Keratinocyte (primary cell): ENCODE data around the gene OR13C9. TPM values are rescaled to one million over a fixed set of nuclear protein-coding genes. Genes with fewer than 3 reads are reported as not detected.
"Not testable (repeated sequence)": the region's sequence is repeated elsewhere in the genome, so short reads cannot be mapped to it uniquely, and the experiment has no call there.

Experiments
- DNase-seq: peaks from one replicate; pipeline ENCODE4 v3.0.0-alpha.2; 2011; ENCODE audit warnings: low read depth, missing footprints, low spot score
- FAIRE-seq: peaks from 2 replicates; lab custom pipeline; 2011; peaks lifted over from hg19 to GRCh38; lab: Jason Lieb, UNC
- H2AFZ ChIP-seq: 2 replicates; pipeline ENCODE4 v1.6.0; 2012; ENCODE audit warnings: low read length, control low read depth, inconsistent platforms; ENCODE audit not compliant: control insufficient read depth
- H3K27ac ChIP-seq: 2 replicates; pipeline ENCODE4 v1.5.1; 2011; ENCODE audit warnings: low read length; ENCODE audit not compliant: control insufficient read depth, insufficient read depth
- H3K27me3 ChIP-seq: 3 replicates; pipeline ENCODE4 v1.6.0; 2011; ENCODE audit warnings: low read length; ENCODE audit not compliant: control insufficient read depth, insufficient read depth; ENCODE audit errors: extremely low read depth
- H3K36me3 ChIP-seq, 2 experiments: 2 replicates in 1 of 2; 3 replicates in 1 of 2; pipeline ENCODE4 v1.5.1; 2011; ENCODE audit warnings: low read length in 2 of 2, mild to moderate bottlenecking in 1 of 2; ENCODE audit not compliant: control insufficient read depth in 2 of 2, insufficient read depth in 2 of 2; ENCODE audit errors: extremely low read depth in 1 of 2
- H3K4me1 ChIP-seq: 3 replicates; pipeline ENCODE4 v1.5.1; 2011; ENCODE audit warnings: low read length; ENCODE audit not compliant: control insufficient read depth, insufficient read depth; ENCODE audit errors: extremely low read depth
- H3K4me2 ChIP-seq: 3 replicates; pipeline ENCODE4 v1.6.0; 2011; ENCODE audit warnings: low read depth, low read length; ENCODE audit not compliant: control insufficient read depth, insufficient read depth; ENCODE audit errors: extremely low read depth
- H3K4me3 ChIP-seq, 3 experiments: fragments of 200-600 bp in 1 of 3; sonication (generic) in 1 of 3; 2 replicates in 2 of 3; 3 replicates in 1 of 3; pipeline ENCODE4 v1.5.1; 2011 to 2016; ENCODE audit warnings: low read length in 3 of 3, mild to moderate bottlenecking in 3 of 3, control low read depth in 2 of 3, inconsistent platforms in 1 of 3, low read depth in 1 of 3, mixed read lengths in 1 of 3, mixed run types in 1 of 3, moderate library complexity in 1 of 3; ENCODE audit not compliant: control insufficient read depth in 2 of 3, insufficient read depth in 2 of 3; ENCODE audit errors: extremely low read depth in 1 of 3
- H3K79me2 ChIP-seq: 2 replicates; pipeline ENCODE4 v1.6.0; 2012; ENCODE audit warnings: low read length; ENCODE audit not compliant: control insufficient read depth, insufficient read depth
- H3K9ac ChIP-seq: 3 replicates; pipeline ENCODE4 v1.6.0; 2011; ENCODE audit warnings: low read length; ENCODE audit not compliant: control insufficient read depth, insufficient read depth; ENCODE audit errors: extremely low read depth
- H3K9me1 ChIP-seq: 3 replicates; pipeline ENCODE4 v1.6.0; 2011; ENCODE audit warnings: low read length; ENCODE audit not compliant: control insufficient read depth, insufficient read depth; ENCODE audit errors: extremely low read depth
- H3K9me3 ChIP-seq: 2 replicates; pipeline ENCODE4 v1.5.1; 2012; ENCODE audit warnings: low read depth, low read length; ENCODE audit not compliant: control insufficient read depth
- H4K20me1 ChIP-seq: 3 replicates; pipeline ENCODE4 v1.6.0; 2011; ENCODE audit warnings: low read length; ENCODE audit not compliant: control insufficient read depth, insufficient read depth; ENCODE audit errors: extremely low read depth
- CTCF ChIP-seq, 3 experiments: IDR thresholded peaks in 1 of 3; conservative IDR thresholded peaks in 1 of 3; optimal IDR thresholded peaks in 1 of 3; 2 replicates in 2 of 3; 3 replicates in 1 of 3; pipeline versions ENCODE3 to v1.5.1; 2011; ENCODE audit warnings: low read length in 3 of 3, mild to moderate bottlenecking in 3 of 3, moderate library complexity in 2 of 3, control low read depth in 1 of 3, inconsistent platforms in 1 of 3; ENCODE audit not compliant: insufficient read depth in 2 of 3; ENCODE audit errors: extremely low read depth in 1 of 3
- EZH2 ChIP-seq: IDR thresholded peaks from one replicate; pipeline ENCODE4 v1.6.1; 2012; ENCODE audit warnings: inconsistent platforms, mild to moderate bottlenecking, low read length, moderate library complexity
- dilution Hi-C: fragments of 300-500 bp; cut with MboI; formaldehyde crosslinking; loops from one replicate; pipeline ENCODE4 v1.7.0; 2020; ENCODE audit warnings: low sequenced_read_pairs; ENCODE audit not compliant: extremely low pct_ligation_motif_present
- polyA plus RNA-seq, 5 experiments: library from polyadenylated mRNA; depleted of rRNA in 3 of 5; stranded (reverse) in 3 of 5; stranded (forward) in 1 of 5; unstranded in 1 of 5; fragments of >200 nt; gene quantifications; 1 replicate in 1 of 5; 2 replicates in 3 of 5; 3 replicates in 1 of 5; pipeline versions ENCODE4 v1.2.1 to v1.2.3, GENCODE V29; 2011 to 2012; ENCODE audit warnings: missing spikeins in 2 of 5, low read depth in 1 of 5, low replicate concordance in 1 of 5

The OR13C9 gene
- polyA plus RNA-seq, 1 donor (not counting 4 experiments of a cell fraction or from before 2014, with no cell fraction given): not detected

GRCh38 chr9:104635456-104635855 lies 17.5 kb upstream of the OR13C9 start:
- dilution Hi-C loops: no loop called here

DNA sequence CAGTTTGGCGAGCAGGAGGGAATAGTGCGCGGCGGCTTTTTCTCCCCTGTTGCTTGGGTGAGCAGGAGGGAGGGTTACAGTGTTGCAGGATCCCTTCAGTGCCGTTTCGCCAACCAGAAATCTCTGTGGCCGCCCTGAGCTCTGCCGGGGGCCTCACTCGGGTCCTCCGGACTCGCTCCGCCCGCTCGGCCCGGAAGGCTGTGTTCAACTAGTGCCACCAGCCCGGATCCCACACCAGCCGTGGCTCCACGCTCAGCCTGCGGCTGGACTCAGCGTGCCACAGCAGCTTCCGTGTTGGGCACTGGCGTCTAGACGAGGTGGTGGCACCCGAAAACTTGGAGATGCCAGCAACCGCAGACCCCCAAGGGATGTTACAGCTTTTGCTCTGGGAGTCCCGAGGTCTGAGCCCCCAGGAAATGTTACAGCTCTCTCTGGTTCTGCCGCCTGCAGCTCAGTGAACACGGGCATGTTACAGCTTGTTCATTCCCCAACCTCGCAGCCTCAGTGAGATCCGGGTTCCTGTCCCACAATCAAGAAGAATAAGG lies 16.0 kb upstream of the OR13C9 start:
- no peak overlapping the region for H2AFZ ChIP-seq
- H3K9ac ChIP-seq: no peak overlapping the region
- H3K27me3 ChIP-seq: no peaks in the 10 kb centered on the region
- H3K4me1 ChIP-seq: no peaks in the 10 kb centered on the region
- no peak overlapping the region for H3K4me3 ChIP-seq
- no peak overlapping the region for H3K4me2 ChIP-seq
- H4K20me1 ChIP-seq: no peaks in the 10 kb centered on the region
- peaks cover 2% of the 10 kb centered on the region for H3K9me3 ChIP-seq
- no peaks in the 10 kb centered on the region for H3K36me3 ChIP-seq
- DNase-seq (no peak), FAIRE-seq (no peak)
- no peaks in the 10 kb centered on the region for H3K79me2 ChIP-seq
- no peaks in the 10 kb centered on the region for H3K9me1 ChIP-seq
- TF ChIP-seq EZH2 (no peak), CTCF (optimal IDR thresholded peaks at IDR 0.05 in 1 of 3, IDR thresholded peaks at IDR 0.05 in 1 of 3, conservative IDR thresholded peaks at IDR 0.05 in 1 of 3; ENCODE audit: extremely low read depth in 1 of 3, insufficient read depth in 2 of 3, low read length in 3 of 3) (no peak)
- no peak overlapping the region for H3K27ac ChIP-seq
- dilution Hi-C loops: no loop called here

More at GRCh38 chr9:104635456-104635855, 17.5 kb upstream of the OR13C9 start:
- FAIRE-seq (no peak), DNase-seq (no peak)
- Histone ChIP-seq H3K4me2 (no peak overlapping the region), H3K27me3 (no peaks in the 10 kb centered on the region), H3K36me3 (no peaks in the 10 kb centered on the region), H4K20me1 (no peaks in the 10 kb centered on the region), H2AFZ (no peak overlapping the region), H3K27ac (no peak overlapping the region), H3K79me2 (no peaks in the 10 kb centered on the region), H3K9ac (no peak overlapping the region), H3K9me3 (peaks cover 2% of the 10 kb centered on the region), H3K4me3 (no peak overlapping the region), H3K9me1 (no peaks in the 10 kb centered on the region), H3K4me1 (no peaks in the 10 kb centered on the region)
- no peak for TF ChIP-seq CTCF (optimal IDR thresholded peaks at IDR 0.05 in 1 of 3, IDR thresholded peaks at IDR 0.05 in 1 of 3, conservative IDR thresholded peaks at IDR 0.05 in 1 of 3; ENCODE audit: extremely low read depth in 1 of 3, insufficient read depth in 2 of 3, low read length in 3 of 3)
- no peak for TF ChIP-seq EZH2

- H3K9me3 ChIP-seq, H2AFZ ChIP-seq, H3K27ac ChIP-seq, H3K27me3 ChIP-seq, H3K36me3 ChIP-seq, H3K4me3 ChIP-seq, H3K9ac ChIP-seq, H3K4me2 ChIP-seq, FAIRE-seq, dilution Hi-C loops, H3K9me1 ChIP-seq, DNase-seq, H3K79me2 ChIP-seq, H4K20me1 ChIP-seq, H3K4me1 ChIP-seq: not testable (repeated sequence)
These were observed 8.0 kb upstream of the OR13C9 start for GRCh38 chr9:104625964-104626363.
